HG03175 (cell line): ENCODE results near the gene NOS1AP.

Source experiments
- ATAC-seq: cut with Tn5 transposase; IDR thresholded peaks from one replicate; pipeline ENCODE4 v1.9.1; 2021; ENCODE audit warnings: mild to moderate bottlenecking, moderate library complexity; ENCODE audit not compliant: unreplicated experiment

Gene NOS1AP

DNA sequence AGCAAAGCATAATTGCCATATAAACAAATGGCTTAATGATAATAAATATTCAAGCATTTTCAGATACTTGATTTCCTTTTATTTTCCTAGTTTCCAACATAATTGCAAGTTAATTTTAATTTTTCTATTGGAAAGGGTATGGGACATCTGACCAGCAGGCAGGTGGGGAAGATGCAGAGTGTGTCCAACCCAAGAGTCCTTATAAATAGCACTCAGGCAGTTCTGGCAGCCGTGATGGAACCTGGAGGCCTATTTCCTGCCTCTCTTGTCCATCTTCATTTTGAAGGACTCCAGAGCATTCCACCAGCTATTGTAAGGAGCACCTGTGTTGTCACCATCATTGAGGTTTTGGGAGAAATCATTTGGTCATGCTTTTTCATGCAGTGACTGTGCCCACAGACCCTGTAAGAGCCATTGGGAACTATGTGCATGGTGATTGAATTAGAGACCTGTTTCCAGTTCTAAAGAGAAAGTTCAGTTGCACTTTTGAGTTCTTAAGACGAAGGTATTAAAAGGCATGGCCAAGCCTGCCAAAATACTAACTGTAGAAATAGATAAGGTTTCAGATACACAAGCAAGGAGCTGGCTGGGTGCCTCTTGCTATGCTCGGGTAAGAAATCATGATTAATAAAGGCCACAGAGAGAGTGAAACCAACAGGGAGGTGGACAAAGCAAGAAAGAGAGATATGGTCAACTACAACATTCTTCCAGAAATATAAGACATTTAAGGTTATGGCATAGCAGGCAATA is 214.9 kb downstream of the NOS1AP start:
- no peak for ATAC-seq

DNA sequence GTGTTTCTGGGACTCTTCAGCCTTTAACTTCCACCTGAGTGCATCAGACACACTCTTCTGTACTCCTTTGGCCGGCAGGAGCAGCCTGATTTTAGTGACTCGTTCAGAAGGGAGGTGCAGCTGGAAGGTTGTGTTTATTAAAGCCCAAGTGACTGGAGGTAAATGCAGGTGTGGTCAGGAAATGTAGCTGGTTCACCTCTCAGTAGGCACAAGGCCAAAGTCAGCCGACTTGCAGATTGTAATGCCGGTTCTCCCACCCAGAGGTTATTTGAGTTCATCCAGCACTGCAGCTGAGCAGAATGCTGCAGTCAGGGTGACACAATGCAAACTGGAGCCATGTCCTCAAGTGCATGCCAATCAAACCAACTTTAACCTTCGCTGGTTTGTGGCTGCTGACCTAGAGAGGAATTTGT is 215.7 kb downstream of the NOS1AP start:
- no peak for ATAC-seq

DNA sequence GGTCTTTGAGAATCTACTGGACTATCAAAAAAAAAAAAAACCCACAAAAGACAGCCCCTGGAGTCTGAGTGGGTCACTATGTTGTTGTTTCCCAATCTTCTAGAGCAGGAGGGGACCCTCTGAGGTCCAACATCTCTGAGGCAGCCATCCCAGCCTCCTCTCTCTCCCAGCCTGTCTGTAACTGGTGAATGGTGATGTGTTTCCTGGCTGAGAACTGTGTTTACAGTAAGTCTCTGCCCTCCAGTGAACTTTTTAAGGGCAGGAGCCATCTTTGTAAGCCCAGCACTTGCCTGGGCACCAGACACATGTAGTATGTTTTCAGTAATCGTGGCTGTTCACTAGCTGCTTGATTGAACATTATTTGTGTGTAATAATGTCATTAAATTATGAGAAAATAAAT is 221.5 kb downstream of the NOS1AP start:
- no peak for ATAC-seq

DNA sequence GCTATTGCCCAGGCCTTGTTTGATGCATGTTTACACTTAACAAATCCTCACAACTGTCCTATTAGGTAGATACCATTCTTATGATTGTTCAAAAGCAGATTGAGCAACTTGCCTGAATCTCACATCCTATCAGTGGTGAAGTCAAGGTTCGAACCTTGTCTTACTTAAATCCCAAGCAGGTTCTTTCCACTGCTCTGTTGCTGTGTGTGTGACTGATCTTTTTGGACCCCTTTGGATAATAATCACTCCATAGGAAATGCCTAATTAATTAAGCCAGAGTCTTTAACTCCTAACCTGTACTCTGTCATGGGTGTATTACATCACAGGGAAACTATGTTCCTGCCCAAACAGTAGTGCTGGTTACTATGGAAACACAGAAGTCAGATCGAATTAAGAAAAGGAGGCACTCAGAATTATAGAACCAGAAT is 222.9 kb downstream of the NOS1AP start:
- no peak for ATAC-seq

DNA sequence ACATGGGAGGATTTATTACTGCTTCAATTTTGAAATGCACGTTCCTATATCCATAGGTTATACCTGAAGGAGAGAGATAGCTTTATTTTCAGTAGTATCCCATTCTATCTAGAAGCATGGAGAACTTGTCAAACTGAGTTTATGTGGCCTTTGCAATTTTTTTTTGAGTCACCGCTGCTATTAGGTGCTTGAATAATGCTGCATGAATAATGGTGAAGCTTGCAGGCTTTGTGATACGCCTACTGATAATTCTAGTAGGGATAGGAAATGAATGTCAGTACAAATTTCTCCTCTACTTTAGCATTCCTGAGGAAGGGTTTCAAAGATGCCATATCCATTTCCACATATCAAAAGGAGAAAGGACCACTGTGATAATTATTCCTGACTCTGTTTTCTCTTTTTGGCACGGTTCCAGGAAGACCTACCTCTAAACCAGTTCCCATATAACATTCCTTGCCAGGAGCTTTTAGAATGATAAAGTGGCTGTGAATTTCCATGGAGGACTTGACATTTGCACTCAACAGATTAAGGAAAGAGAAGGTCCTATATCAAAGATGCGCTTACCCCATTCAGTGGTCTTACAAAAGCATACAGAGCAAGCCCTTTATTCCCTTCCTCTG is 223.7 kb downstream of the NOS1AP start:
- no peak for ATAC-seq

DNA sequence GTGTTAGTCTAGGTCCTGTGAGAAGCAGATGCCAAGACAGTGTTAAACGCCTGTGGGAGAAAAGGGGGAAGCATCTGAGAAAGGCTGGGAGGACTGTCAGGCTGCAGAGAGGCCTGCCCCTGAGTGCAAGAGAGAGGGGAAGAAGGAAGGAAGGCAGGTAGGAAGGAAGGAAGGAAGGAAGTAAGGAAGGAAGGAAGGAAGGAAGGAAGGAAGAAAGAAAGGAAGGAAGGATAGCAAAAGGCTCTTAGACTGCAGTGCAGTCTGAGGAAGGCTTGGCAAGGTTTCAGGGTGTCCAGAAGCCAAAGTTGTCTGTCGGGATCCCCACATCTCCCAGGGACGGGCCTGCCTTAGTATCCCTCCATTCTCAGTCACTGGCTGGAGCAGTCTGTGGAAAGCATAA is 224.5 kb downstream of the NOS1AP start:
- ATAC-seq: no peak

DNA sequence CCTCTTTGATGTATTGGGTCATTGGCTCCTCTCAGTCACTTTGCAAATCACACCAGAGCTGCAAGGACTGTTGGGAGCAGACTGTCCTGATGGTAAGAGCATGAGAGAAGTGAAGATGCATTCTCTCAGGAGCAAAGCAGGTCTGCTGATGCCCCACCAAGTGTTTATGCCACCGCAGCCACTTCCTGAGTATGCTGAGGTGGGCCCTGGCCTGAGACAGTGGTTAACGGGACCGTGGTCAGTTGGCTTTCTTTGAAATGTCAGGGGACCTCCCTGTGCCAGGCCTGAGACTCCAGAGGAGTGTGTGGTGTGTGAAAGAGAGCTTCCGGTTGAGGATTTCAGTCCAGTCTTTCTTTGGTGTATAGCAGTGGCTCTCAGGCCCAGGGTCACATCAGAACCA is 227.7 kb downstream of the NOS1AP start:
- ATAC-seq: peak; percentile 68

DNA sequence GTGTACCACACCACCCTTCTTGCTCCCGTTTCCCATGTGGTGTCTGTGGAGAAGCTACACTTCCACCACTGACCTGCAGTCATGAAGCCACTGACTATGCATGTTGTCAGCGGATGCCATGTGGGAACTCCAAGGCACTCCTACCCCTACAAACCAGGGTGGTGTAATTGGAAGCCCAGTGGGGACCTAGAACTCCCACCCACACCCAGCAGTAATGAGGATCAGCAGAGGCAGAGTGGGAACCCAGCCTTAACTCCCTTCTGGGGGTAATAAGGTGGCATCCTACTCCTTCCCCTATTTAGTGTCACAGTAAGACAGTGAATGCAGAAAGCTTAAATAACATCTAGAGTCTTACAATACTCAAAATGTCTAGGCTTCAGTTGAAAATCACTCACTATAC is 228.8 kb downstream of the NOS1AP start:
- no peak for ATAC-seq

DNA sequence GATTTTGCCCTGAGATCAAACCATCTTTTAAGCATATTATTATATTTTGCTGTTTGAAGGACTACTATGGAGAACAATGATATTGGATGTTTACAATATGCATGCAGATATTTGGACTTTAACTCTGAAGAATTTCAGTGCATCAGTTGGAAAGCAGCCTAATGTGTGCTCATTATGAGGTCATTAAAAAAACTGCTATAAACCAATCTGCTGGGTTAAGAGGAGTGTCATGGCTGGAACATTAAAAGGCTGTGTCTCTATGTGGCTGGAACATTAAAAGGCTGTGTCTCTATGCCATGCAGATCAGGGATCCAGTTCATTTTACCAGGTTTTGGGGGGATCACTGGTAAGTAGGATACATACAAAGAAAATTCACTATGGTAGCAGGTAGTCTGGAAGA is 229.5 kb downstream of the NOS1AP start:
- no peak for ATAC-seq

DNA sequence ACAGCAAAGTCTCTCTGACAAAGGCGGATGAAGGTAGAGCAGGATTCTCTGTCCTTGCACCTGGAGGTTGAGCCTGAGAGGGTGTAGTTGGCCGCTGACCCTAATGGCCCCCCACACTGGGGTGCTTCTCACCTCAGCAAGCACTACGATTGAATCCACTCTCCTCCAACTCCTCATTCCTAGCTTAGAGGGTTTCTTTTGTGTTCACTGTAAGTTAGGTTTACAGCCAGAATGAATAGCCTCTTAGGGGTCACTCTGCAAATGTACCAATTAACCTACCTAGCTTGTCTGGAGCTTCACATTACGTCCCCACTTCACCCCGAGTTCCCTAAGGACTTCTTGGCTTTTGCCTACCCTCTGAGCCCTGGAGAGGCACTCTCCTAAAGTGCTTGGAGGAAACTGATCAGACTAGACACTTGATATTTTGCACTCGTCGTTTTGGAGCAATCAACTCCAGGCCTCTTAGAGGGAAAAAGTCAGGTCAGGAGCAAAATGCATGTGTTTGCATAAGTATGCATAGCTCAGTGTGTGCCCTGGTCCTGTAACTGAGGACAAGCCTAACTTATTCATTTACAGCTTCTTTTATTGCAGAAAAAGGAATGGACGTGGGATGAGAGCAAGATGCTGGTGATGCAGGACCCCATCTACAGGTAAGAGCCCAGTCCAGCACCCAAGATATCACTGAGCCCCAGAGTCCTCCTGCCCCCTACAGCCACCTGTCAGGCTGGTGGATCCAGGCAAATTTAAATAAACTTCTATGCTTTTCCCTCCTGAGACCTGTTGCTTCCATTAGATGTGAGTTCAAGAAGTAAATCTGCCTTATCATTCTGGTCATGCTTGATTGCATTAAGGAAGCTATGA is 230.8 kb downstream of the NOS1AP start:
- ATAC-seq: no peak

DNA sequence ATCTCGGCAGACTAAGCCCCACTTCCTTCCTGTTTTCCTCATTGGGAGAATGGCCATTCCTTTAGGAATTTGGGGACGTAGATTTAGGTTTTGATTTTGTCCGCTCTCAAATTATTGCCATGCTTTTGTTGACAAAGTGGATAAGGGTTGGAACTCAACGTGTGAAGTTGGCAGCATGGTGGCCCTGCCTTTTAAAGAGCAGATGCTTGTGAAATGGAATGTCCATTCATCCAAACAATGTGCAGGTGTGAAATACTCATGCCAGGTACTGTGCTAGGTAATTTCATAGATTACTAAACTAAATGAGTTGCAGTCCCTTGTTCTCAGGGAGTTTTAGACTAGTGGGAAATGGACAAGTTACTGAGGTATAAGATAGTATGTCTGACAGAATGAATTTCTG is 232.2 kb downstream of the NOS1AP start:
- ATAC-seq: no peak

DNA sequence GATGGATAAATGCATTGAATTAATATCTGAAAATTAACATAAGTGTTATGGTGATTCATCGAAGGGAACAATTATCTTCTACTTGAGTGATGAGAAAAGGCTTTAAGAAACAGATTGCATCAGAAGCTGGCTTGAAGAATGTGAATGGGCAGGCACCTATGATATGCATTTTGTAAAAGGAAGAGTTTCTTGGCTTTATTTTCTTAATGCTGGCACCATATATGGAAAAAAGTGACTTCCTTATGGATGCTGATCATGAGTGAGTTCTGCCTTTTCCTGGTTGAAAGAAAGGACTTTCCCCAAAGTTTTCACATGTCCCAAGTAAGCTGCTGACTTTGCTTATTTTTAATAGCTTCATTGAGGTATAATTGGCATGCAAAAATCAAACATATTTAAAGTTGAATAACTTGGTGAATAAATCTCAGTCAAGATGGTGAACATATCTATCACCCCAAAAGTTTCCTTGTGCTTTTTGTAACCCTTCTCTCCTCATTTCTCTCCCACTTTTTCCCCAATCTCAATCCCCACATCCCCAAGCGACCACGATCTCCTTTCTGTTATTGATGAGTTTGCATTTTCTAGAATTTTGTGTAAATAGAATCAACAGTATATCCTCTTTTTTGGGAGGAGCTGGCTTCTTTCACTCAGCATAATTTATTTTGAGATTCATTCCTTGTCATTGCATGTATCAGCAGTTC is 233.0 kb downstream of the NOS1AP start:
- no peak for ATAC-seq

DNA sequence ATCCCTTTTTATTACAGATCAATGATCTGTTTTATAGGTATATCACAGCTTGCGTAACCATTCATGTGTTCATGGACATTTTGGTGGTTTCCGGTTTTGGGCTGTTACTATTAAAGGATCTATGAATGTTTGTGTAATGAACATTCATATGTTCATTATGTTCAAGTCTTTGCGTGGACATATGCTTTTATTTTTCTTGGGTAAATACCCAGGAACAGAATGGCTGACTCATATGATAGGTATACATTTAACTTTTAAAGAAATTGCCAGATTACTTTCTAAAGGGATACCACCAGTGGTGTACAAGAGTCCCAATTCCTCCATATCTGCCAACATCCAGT is 233.5 kb downstream of the NOS1AP start:
- ATAC-seq: no peak

DNA sequence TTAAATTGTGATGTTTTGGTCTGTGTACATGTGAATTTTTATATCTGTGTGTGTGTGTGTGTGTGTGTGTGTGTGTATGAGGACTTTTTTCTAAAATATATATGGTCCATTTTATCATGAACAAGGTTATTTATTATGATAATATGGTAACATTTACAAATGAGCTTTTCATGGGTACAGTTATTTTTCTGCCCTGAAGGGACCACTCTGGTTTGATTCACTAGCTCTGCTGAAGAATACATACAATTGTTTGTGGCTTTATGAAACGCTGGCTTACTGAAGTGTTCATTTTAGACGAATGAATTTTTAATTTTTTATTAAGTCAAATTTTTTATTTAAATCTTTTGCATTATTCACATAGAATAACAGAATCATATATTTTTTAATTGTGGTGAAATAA is 235.2 kb downstream of the NOS1AP start:
- ATAC-seq: no peak

DNA sequence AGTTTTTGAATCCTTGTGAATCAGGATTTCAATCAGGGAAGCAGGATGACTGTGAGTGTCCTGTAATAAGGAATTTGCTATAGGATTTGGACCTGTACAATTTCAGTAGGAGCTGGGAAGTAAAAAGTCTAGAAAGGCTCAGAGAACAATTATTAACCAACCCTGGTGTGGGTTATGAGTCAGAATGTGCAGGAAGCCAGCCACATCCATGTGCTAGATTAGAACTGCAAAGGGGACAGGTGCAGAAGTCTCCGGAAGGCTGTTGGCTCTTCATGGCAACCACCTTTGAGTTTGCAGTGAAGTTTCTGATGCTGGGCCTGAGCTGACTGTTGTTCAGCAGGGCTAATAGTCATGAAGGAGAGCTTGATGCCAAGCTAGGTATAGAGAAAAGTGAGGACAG is 236.5 kb downstream of the NOS1AP start:
- ATAC-seq: peak; percentile 81

DNA sequence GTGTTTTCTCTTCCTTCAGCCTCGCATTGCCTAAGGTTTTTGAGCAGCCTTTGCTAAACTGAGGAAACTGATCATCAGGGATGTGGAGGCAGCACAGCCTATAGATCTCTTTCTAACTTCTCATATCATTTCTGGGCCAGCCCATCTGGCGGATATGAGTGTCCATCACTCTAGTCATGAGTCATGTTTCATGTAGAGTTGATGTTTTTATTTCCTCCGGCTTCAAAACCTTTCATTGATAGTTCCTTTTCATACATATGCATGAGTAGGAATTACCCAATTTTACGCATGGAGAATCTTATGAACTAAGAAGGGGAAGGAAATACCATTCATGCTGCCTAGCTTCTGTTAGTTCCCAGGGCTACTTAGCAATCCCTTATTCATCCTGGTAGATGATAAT is 240.8 kb downstream of the NOS1AP start:
- no peak for ATAC-seq

DNA sequence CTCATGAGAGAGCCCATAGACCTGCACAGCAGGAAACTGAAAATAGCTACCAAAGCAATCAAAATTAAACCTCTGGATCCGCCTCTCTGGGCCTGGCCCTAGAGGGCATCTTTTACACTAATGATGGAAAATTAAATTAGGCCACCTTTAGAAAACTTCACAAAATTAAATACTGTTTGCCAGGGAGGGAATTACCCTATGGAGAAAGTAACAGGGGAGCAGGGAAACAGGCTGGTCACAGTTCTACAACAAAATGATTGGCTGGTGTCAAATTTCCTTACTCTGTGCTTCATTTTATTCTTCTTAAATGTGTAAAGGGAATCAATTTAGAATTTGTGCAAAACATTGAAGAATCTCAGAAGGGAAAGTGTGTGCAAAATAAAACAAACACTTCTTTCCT is 244.7 kb downstream of the NOS1AP start:
- ATAC-seq: no peak

DNA sequence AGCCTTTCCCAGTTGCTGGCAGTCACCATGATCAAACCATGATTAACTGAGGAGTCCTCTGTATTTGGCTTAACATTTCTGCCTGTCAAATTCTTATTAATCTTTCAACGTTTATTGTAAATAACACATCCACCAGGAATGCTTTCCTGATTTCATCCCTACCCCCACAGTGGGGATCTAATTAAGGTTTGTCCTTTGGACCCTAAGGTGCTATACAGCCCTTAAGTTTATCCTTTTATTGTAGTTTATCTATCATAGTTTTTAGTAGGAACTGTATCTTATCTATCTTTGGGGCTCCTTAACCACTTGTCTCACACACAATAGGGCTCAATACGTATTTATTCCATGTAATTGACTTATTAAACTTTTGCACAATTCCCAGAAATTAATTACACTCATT is 246.2 kb downstream of the NOS1AP start:
- no peak for ATAC-seq

DNA sequence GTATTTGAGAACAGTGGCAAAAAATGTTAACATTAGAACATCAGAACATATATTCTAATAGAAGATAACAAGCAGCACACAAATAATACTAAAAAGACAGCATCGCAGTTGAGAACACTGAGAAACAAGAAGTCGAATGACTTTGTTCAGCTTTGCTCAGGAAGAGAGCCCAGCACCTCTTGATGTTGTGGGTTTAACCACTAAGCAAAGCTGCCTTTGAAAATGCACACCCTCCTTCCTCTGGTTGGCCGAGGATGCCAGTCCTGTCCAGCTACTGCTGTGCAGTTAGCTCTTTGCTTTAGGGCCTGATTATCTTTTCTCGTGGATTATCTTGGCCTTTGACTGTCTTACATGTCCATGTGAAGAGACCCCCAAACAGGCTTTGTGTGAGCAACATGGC is 246.7 kb downstream of the NOS1AP start:
- ATAC-seq: no peak

DNA sequence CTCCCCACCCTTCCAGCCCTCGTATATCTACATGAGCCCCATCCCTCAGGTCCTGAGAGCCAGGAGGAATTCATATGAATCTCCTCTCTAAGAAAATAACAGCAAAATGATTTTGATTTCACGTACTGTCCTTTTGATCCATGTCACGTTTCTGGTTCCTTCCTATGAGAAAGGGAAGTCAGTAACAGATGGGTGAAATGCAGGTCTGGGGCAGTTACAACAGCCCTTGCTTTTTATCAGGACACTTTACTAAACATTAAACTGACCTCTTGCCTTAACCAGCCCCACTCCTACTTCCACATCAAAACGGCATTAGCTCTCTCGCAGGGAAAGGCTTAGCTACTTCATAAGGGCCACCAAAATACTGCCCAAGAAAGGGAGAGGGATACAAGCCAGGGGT is 248.1 kb downstream of the NOS1AP start:
- ATAC-seq: no peak

DNA sequence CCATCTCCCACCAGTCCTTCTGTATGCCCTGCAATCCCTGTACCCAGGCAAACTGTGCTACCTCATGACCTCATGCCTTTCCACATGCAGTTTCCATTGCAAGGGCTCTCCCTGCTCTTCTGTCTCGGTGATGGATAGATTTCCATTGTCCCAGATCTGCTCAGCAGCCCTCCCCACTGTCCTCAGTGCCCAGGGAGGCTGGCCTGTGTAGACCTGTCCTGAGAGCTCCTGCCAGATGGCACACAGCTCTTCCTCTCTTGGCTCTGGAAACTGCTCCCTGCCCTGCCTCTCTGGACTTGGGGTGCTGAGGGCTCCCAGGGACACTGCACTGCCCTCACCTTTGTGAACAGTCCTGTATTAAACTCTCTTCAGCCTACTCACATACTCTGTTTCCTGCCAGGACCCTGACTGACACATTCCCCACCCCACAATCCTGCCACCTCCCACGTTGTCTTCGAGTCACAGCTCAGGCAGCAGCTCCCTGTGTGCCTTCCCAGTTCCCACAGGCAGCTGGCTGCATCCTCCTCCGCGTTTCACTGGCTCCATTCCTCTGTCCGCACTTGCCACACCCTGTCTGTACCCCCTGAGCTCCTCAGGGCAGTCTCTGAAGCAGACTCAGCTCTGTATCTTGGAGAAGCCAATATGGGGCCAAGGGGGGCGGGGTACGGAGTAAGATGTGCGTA is 250.1 kb downstream of the NOS1AP start:
- ATAC-seq: no peak
